Lung (tissue), 12 donors: ENCODE data around the gene MBP. TPM values are rescaled to one million over a fixed set of nuclear protein-coding genes. Genes with fewer than 3 reads are reported as not detected.

Source experiments
- ATAC-seq: fragments of 200-7000 bp; cut with Tn5 transposase; one replicate; pipeline ENCODE4 v1.9.1; 2020; ENCODE audit warnings: moderate number of reproducible peaks; ENCODE audit not compliant: insufficient read depth, low FRiP score
- DNase-seq, 3 donors: peaks; one replicate each; pipeline ENCODE4 v3.0.0-alpha.2; 2013 to 2017
- H3K27ac ChIP-seq, 2 donors: one replicate each; pipeline ENCODE4 v1.5.1; 2013; ENCODE audit warnings: mild to moderate bottlenecking in 2 of 2, moderate library complexity in 2 of 2, control low read depth in 1 of 2, inconsistent platforms in 1 of 2, low read depth in 1 of 2, low read length in 1 of 2
- H3K27me3 ChIP-seq, 3 donors: one replicate each; pipeline ENCODE4 v1.5.1; 2013; ENCODE audit warnings: low read length in 2 of 3; ENCODE audit not compliant: control insufficient read depth in 3 of 3, insufficient read depth in 3 of 3
- H3K36me3 ChIP-seq, 4 donors: one replicate each; pipeline ENCODE4 v1.5.1; 2013; ENCODE audit warnings: low read length in 4 of 4, mild to moderate bottlenecking in 1 of 4, moderate library complexity in 1 of 4; ENCODE audit not compliant: control insufficient read depth in 4 of 4, insufficient read depth in 4 of 4
- H3K4me1 ChIP-seq, 5 donors: one replicate each; pipeline ENCODE4 v1.5.1; 2013; ENCODE audit warnings: low read length in 5 of 5, mild to moderate bottlenecking in 2 of 5, moderate library complexity in 1 of 5; ENCODE audit not compliant: control insufficient read depth in 5 of 5, insufficient read depth in 5 of 5
- H3K4me3 ChIP-seq: one replicate; pipeline ENCODE4 v1.5.1; 2013; ENCODE audit warnings: mild to moderate bottlenecking, control low read depth, moderate library complexity
- H3K9ac ChIP-seq, 2 donors: one replicate each; pipeline ENCODE4 v1.5.1; 2013; ENCODE audit warnings: low read length in 2 of 2, control low read depth in 1 of 2; ENCODE audit not compliant: insufficient read depth in 1 of 2
- H3K9me3 ChIP-seq, 4 donors: one replicate each; pipeline ENCODE4 v1.5.1; 2013; ENCODE audit warnings: low read length in 3 of 4, mild to moderate bottlenecking in 1 of 4, moderate library complexity in 1 of 4; ENCODE audit not compliant: control insufficient read depth in 4 of 4, insufficient read depth in 3 of 4
- WGBS, 2 donors: extraction: QIAGEN DNeasy Blood & Tissue Kit; methylation state at CpG; one replicate each; pipeline ENCODE4 v1.1.7; 2013; 5-methylcytosine and 5-hydroxymethylcytosine counted together
- polyA plus RNA-seq, 2 donors: library from polyadenylated mRNA; stranded (reverse); fragments of 200-250 nt; gene quantifications; one replicate each; pipeline ENCODE4 v1.2.1, GENCODE V29; 2013
- total RNA-seq, 2 donors: library from RNA; depleted of rRNA in 1 of 2; stranded (reverse); fragments of >200 nt in 1 of 2; gene quantifications; one replicate each; pipeline ENCODE4 v1.2.1, GENCODE V29; 2014 to 2021
- TF ChIP-seq, protein P1 (sequence below): IDR thresholded peaks from 2 replicates; pipeline ENCODE4 v1.5.1; 2012; ENCODE audit warnings: mild to moderate bottlenecking; ENCODE audit errors: control extremely low read depth, extremely low read depth
- donor health status: control.
- donor health status: control.
- donor health status: Bipolar disorder and iron deficiency.
- donor health status: healthy.
- donor health status: DM: yes; HTN: yes; CAD: no.

Gene MBP
- total and polyA plus RNA-seq, 4 donors, result 15.6 to 64.1 (median 30.9) TPM

- peaks cover 0 to 3% (median under 1%) of the 10 kb centered on the region in 5 donors for H3K4me1 ChIP-seq
- H3K9me3 ChIP-seq, result no peaks in the 10 kb centered on the region
- DNase-seq (no peak), ATAC-seq (no peak)
- 88 to 94% methylated on average over 1 of the region's 1 CpG for WGBS, 2 donors
- H3K27me3 ChIP-seq, result no peaks in the 10 kb centered on the region
- H3K4me3 ChIP-seq, result no peak overlapping the region
- H3K9ac ChIP-seq, result no peak overlapping the region
- H3K27ac ChIP-seq, result no peak overlapping the region
- peaks cover 8 to 24% (median 15%) of the 10 kb centered on the region in 4 donors for H3K36me3 ChIP-seq
- TF ChIP-seq, protein P1, sequence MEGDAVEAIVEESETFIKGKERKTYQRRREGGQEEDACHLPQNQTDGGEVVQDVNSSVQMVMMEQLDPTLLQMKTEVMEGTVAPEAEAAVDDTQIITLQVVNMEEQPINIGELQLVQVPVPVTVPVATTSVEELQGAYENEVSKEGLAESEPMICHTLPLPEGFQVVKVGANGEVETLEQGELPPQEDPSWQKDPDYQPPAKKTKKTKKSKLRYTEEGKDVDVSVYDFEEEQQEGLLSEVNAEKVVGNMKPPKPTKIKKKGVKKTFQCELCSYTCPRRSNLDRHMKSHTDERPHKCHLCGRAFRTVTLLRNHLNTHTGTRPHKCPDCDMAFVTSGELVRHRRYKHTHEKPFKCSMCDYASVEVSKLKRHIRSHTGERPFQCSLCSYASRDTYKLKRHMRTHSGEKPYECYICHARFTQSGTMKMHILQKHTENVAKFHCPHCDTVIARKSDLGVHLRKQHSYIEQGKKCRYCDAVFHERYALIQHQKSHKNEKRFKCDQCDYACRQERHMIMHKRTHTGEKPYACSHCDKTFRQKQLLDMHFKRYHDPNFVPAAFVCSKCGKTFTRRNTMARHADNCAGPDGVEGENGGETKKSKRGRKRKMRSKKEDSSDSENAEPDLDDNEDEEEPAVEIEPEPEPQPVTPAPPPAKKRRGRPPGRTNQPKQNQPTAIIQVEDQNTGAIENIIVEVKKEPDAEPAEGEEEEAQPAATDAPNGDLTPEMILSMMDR, result no peak
These were observed 195.0 kb downstream of the MBP start for GRCh38 chr18:76937597-76937996.

GRCh38 chr18:76936877-76937276, 195.7 kb downstream of the MBP start:
- DNase-seq (no peak), ATAC-seq (no peak)
- no peaks in the 10 kb centered on the region for H3K27me3 ChIP-seq
- 97 to 99% methylated on average over 11 of the region's 11 CpGs for WGBS, 2 donors
- H3K9me3 ChIP-seq, result no peaks in the 10 kb centered on the region
- H3K4me3 ChIP-seq, result no peak overlapping the region
- peaks cover 8 to 24% (median 15%) of the 10 kb centered on the region in 4 donors for H3K36me3 ChIP-seq
- TF ChIP-seq, protein P1, result no peak
- no peak overlapping the region for H3K9ac ChIP-seq
- H3K27ac ChIP-seq, result no peak overlapping the region
- H3K4me1 ChIP-seq, result peaks cover 0 to 10% (median 3%) of the 10 kb centered on the region in 5 donors

DNA sequence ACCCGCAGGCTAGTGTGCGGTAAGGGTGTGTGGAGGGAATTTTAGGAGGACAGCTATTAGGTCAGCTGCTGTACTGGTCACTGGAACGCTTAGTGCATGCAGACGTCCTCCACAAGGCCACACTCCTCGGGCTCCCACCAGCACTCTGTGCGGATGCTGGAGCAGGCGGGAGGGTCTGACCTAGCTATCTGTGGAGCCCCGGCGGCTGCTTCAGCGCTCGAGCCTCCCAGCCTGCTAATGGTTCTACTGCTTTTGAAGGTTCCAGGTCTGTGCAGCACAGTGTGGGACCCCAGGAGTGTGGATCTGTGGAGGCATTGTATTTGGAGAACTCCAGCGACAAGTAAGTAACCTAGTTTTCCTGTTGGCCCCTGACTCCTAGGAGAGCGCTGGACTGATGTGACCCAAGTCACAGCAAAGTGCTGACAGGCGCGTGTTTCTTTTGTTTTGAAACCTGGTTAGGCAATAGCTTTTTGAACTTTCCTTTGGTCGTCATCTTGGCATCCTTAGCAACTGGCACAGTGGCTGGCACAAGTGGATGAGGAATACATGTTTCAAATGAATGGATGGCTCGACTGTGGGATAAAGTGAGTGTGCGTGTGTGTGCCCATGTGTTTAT, 196.8 kb downstream of the MBP start:
- Histone ChIP-seq H3K27me3 (no peaks in the 10 kb centered on the region), H3K9ac (no peak overlapping the region), H3K4me1 (peaks cover 0 to 16% (median 3%) of the 10 kb centered on the region in 5 donors), H3K27ac (no peak overlapping the region), H3K9me3 (no peaks in the 10 kb centered on the region), H3K36me3 (peaks cover 8 to 24% (median 15%) of the 10 kb centered on the region in 4 donors), H3K4me3 (no peak overlapping the region)
- WGBS, 2 donors, result 88 to 94% methylated on average over 18 of the region's 18 CpGs
- DNase-seq (no peak), ATAC-seq (no peak)
- TF ChIP-seq, protein P1, result no peak
